Measurements from ENCODE around the gene LRRC61.
"Not testable (repeated sequence)": the region's sequence is repeated elsewhere in the genome, so short reads cannot be mapped to it uniquely, and the experiment has no call there.

Gene LRRC61

DNA sequence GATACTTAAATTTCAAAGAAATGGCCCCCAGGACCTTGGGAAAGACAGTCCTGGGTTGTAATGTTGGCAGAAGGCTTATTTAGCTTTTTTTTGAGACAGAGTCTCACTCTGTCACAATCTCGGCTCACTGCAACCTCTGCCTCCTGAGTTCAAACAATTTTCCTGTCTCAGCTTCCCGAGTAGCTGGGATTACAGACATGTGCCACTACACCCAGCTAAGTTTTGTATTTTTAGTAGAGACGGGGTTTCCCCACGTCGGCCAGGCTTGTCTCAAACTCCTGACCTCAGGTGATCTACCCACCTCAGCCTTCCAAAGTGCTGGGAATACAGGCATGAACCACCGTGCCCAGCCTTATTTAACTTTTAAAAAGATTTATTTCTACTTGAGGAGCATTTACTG is 62.7 kb downstream of the LRRC61 start:
- DNase-seq = not testable (repeated sequence)
